ENCODE data around the gene RGN.

GRCh38 chrX:47093860-47094259, 15.6 kb downstream of the RGN start:
- no peak for TF ChIP-seq EZH2phosphoT487 (IDR thresholded peaks at IDR 0.05; ENCODE audit: low read depth)
- TF ChIP-seq CTCF (IDR thresholded peaks at IDR 0.05; ENCODE audit: low read depth, low read length): no peak
